Bronchial epithelial cell (primary cell): ENCODE measurements around the gene CNTF. TPM values are rescaled to one million over a fixed set of nuclear protein-coding genes. Genes with fewer than 3 reads are reported as not detected.

ENCODE experiments used
- DNase-seq: peaks from one replicate; pipeline ENCODE4 v3.0.0-alpha.2; 2010; ENCODE audit warnings: low read depth
- FAIRE-seq: peaks from 2 replicates; lab custom pipeline; 2011; peaks lifted over from hg19 to GRCh38; lab: Jason Lieb, UNC
- H3K27me3 ChIP-seq: 2 replicates; pipeline ENCODE4 v1.5.1; 2011; ENCODE audit warnings: low read length; ENCODE audit not compliant: control insufficient read depth, insufficient read depth
- H3K36me3 ChIP-seq: 2 replicates; pipeline ENCODE4 v1.5.1; 2011; ENCODE audit warnings: low read length; ENCODE audit not compliant: control insufficient read depth, insufficient read depth
- H3K4me3 ChIP-seq: 2 replicates; pipeline ENCODE4 v1.5.1; 2011; ENCODE audit warnings: mild to moderate bottlenecking, low read depth, low read length, control low read depth
- CTCF ChIP-seq: IDR thresholded peaks from 2 replicates; pipeline ENCODE4 v1.5.1; 2011; ENCODE audit warnings: mild to moderate bottlenecking, moderate library complexity, low read length, control low read depth, inconsistent platforms; ENCODE audit not compliant: insufficient read depth, severe bottlenecking
- total RNA-seq: library from RNA; depleted of rRNA; stranded (reverse); fragments of >200 nt; gene quantifications from 2 replicates; pipeline ENCODE4 v1.2.1, GENCODE V29; 2014

Gene CNTF
- total RNA-seq, 1 donor from 2014 or later: 2.4 TPM

- Histone ChIP-seq H3K4me3 (no peak overlapping the region), H3K27me3 (no peaks in the 10 kb centered on the region), H3K36me3 (no peaks in the 10 kb centered on the region)
- TF ChIP-seq CTCF: no peak
- no peak for FAIRE-seq
- DNase-seq: no peak
Observed at GRCh38 chr11:58647866-58648265, 25.4 kb downstream of the CNTF start.

GRCh38 chr11:58649623-58650022, 27.2 kb downstream of the CNTF start:
- Histone ChIP-seq H3K36me3 (no peaks in the 10 kb centered on the region), H3K4me3 (no peak overlapping the region), H3K27me3 (no peaks in the 10 kb centered on the region)
- FAIRE-seq (no peak), DNase-seq (no peak)
- TF ChIP-seq CTCF: no peak

GRCh38 chr11:58650496-58650895, 28.0 kb downstream of the CNTF start:
- no peak for DNase-seq
- TF ChIP-seq CTCF: no peak
- no peak for FAIRE-seq
- H3K4me3 ChIP-seq: no peak overlapping the region
- no peaks in the 10 kb centered on the region for H3K27me3 ChIP-seq
- no peaks in the 10 kb centered on the region for H3K36me3 ChIP-seq

GRCh38 chr11:58652726-58653280, 30.3 kb downstream of the CNTF start:
- TF ChIP-seq CTCF: no peak
- H3K27me3 ChIP-seq: no peaks in the 10 kb centered on the region
- H3K4me3 ChIP-seq: no peak overlapping the region
- FAIRE-seq (no peak), DNase-seq (peak; percentile 23)
- H3K36me3 ChIP-seq: no peaks in the 10 kb centered on the region

- no peak for FAIRE-seq
Observed at GRCh38 chr11:58654079-58654907, 31.8 kb downstream of the CNTF start.

More at GRCh38 chr11:58654079-58654907, 31.8 kb downstream of the CNTF start:
- peak; percentile 93 for TF ChIP-seq CTCF
- Histone ChIP-seq H3K27me3 (no peaks in the 10 kb centered on the region), H3K36me3 (no peaks in the 10 kb centered on the region), H3K4me3 (no peak overlapping the region)
- DNase-seq: peak; percentile 71
